GM10248 (cell line): ENCODE results near the gene PARP9.
"Not testable (repeated sequence)": the region's sequence is repeated elsewhere in the genome, so short reads cannot be mapped to it uniquely, and the experiment has no call there.

Experiments used
- CTCF ChIA-PET: fragments of 300-600 bp; sonication (Branson Sonifier 250); formaldehyde crosslinking; extraction: SDS; loops from one replicate; lab custom pipeline; 2021; ENCODE audit warnings: antibody characterized with exemption; lab: Yijun Ruan, JAX
- POLR2A ChIA-PET: fragments of 350-650 bp; sonication (Branson Sonifier 250); formaldehyde crosslinking; extraction: SDS; loops from one replicate; lab custom pipeline; 2020; ENCODE audit warnings: antibody characterized with exemption; lab: Yijun Ruan, JAX
- DNase-seq: peaks from one replicate; pipeline ENCODE4 v3.0.0; 2012; ENCODE audit errors: extremely low spot score
- CTCF ChIP-seq: IDR thresholded peaks from 2 replicates; pipeline ENCODE4 v1.5.1; 2012; ENCODE audit warnings: mild to moderate bottlenecking, low read depth; ENCODE audit errors: extremely low read depth, missing control alignments, control extremely low read depth

The PARP9 gene

GRCh38 chr3:122505676-122506075 lies 58.4 kb downstream of the PARP9 start:
- POLR2A ChIA-PET = no interaction called here
- DNase-seq = no peak
- CTCF ChIA-PET = interaction anchor here (1.4 to 1.6 kb wide), 3 partner anchors 13 to 21 kb away, joined by 3 to 5 read pairs (median 4); no protein-coding TSS in a partner anchor
- no peak for TF ChIP-seq CTCF

GRCh38 chr3:122502941-122503340 lies 61.2 kb downstream of the PARP9 start:
- TF ChIP-seq CTCF = no peak
- ChIA-PET CTCF (interaction anchor here (1.2 kb wide), 1 partner anchor 12 kb away, joined by 5 read pairs; no protein-coding TSS in a partner anchor), POLR2A (no interaction called here)
- no peak for DNase-seq

- ChIA-PET POLR2A (no interaction called here), CTCF (interaction anchor here (0.8 to 1.2 kb wide), 4 partner anchors 8 to 14 kb away, joined by 3 to 5 read pairs (median 3); partner anchors contain the start of gene KPNA1)
- DNase-seq = no peak
- no peak for TF ChIP-seq CTCF
Measured at GRCh38 chr3:122502139-122502538, 62.0 kb downstream of the PARP9 start.

- CTCF ChIA-PET = interaction anchor here (0.9 to 1.6 kb wide), 7 partner anchors 8 to 42 kb away, joined by 3 to 4 read pairs (median 3); partner anchors contain the start of gene KPNA1
- POLR2A ChIA-PET, DNase-seq: not testable (repeated sequence)
Measured at GRCh38 chr3:122500964-122501363, 63.1 kb downstream of the PARP9 start.

- no peak for TF ChIP-seq CTCF
- CTCF ChIA-PET = interaction anchor here (1.4 kb wide), 1 partner anchor 17 kb away, joined by 3 read pairs; the partner anchor contains the start of gene KPNA1
- no peak for DNase-seq
- POLR2A ChIA-PET = no interaction called here
Measured at GRCh38 chr3:122498152-122498551, 65.9 kb downstream of the PARP9 start.

- ChIA-PET CTCF (interaction anchor here (1.1 kb wide), 1 partner anchor 16 kb away, joined by 3 read pairs; no protein-coding TSS in a partner anchor), POLR2A (no interaction called here)
- peak; percentile 26 for DNase-seq
- no peak for TF ChIP-seq CTCF
Measured at GRCh38 chr3:122497425-122497824, 66.7 kb downstream of the PARP9 start.

- ChIA-PET CTCF (interaction anchor here (0.7 to 1.1 kb wide), 3 partner anchors 9 to 395 kb away, joined by 3 read pairs; no protein-coding TSS in a partner anchor), POLR2A (no interaction called here)
- no peak for DNase-seq
- TF ChIP-seq CTCF = no peak
Measured at GRCh38 chr3:122496508-122496907, 67.6 kb downstream of the PARP9 start.
